T-helper 22 cell (primary cell): ENCODE measurements around the gene DBNL.
"Not testable (repeated sequence)": the region's sequence is repeated elsewhere in the genome, so short reads cannot be mapped to it uniquely, and the experiment has no call there.

Experiments used
- DNase-seq: peaks from one replicate; pipeline ENCODE4 v3.0.0-alpha.2; 2020; ENCODE audit warnings: low read depth

The DBNL gene

DNA sequence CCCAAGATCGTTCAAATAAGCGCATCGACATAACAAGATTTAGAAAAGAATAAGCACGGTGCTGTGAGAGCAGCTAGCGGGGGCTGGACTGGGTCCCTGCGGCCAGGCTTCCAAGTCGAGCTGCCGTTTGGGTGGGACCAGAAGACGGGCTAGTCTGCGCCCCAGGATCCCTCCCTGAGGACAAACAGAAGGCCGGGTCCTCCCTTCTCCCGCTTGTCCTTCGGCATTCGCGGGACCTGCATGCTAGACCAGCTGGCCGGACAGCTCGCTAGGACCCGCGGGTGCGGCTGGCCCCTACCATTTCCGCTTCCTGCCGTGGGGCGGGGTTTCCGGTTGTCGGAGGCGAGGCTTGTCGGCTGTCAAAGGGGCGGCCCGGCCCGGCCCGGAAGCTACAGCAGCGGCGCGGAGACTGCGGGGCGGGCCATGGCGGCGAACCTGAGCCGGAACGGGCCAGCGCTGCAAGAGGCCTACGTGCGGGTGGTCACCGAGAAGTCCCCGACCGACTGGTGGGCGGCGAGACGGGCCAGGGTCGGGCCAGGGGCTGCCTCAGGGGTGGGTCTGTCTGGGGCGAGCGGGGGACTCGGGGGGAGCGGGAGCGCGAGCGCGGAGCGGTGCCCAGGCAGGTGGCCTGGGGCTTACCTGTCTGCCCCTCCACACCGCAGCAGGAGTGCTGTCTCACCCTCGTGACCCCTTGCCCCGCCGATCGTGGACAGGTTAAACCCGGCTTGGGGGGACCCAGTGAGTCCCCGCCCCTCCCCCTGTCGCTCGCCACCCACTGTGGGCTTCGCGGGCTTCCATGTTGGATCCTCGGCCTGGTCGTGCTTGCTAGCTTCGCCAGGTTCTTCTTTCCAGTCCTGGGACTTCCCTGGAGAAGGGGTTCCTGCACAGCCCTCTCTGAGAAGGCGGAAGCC is at the start of gene DBNL:
TSS of gene DBNL (plus strand) at position 388 of the 911 bp plus-strand sequence. CDS start at position 424, 36 bp downstream.
- DNase-seq, result peak; percentile 77

GRCh38 chr7:43997532-43997931 is 47.0 kb upstream of the DBNL start, which contains the start of gene SPDYE1:
TSS of gene SPDYE1 (plus strand) at chr7:43997897. CDS start at chr7:43999950, 2,053 bp downstream.
- DNase-seq, result not testable (repeated sequence)

DNA sequence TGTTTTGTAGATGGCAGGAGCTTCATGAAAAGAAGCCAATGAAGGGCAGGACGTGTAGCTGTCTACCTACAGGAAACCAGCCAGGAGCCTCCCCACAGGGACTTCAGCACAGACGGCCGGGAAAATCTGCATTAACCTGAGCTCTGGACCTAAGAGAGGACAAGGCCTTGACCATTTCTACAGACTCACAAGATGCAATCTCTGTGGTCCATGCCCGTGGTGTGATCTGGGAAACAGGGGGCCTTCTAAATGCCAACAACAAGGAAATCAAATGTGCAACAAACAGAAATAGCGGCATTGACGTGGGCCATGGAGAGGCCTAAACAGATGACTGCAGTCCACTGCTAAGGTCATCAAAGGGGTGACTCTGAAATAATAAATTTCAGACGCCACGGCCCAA is 32.4 kb upstream of the DBNL start:
- DNase-seq, result not testable (repeated sequence)

DNA sequence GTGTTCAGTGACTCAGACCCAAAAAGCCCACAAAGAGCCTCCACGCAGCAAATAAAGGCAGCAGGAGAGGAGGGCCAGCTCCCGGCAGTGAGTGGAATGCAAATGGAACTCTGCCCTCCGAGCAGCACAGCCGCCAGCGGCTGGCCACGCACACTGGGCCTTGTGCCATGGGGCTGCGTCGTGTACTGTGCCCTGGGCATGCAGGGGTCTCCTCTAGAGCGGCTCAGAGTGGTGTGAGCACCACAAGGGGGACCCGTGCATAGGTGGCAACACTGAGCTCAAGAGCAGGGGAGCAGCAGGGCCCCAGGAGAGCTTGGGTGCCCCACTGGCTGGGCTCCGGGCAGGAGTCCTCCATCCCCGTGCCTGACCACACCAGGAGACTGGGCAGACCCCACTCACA is 29.4 kb upstream of the DBNL start:
- not testable (repeated sequence) for DNase-seq

DNA sequence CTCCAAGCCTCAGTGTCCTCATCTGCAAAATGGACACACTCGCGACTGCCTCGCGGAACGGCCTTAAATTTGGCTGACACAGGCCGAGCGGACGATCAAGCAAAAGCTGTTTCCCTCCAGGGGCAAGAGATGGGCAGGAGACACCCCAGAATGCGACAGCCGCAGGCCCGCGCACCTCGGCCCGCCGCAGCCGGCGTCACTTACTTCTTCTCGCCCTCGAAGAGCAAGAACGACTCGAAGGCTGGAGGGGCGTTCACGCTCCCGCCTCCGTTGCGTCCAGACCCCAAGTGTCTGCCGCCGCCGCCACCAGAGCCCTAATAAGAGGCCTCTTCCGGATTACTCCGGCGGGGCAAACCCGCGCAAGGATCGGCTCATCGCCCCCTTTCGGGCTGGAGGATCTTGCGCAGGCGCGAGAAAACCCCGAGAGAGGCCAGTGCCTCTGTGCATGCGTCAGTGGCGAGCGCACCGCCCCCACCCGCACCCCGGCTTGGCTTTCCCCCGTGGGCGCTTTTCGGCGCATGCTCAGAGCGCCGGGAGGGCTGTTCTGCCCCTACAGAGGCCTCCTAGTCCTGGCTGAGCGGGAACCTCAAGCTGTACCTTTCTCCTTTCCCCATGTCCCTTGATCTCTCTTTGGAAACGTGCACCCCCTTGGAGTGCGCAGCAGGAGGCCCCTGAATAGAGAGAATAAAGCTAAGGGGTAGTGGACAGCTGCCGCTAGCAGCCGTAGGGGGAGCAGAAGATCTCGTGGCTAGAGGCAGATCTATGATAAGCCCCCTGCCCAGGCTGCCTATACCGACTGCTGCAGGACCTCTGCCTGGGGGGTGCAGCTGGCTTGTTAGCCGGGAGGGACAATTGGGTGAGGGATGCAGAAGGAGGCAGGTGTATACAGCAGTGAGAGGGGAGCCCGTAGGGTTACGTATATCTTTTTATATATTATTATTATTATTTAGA is 25.4 kb upstream of the DBNL start:
- DNase-seq, result peak; percentile 98

GRCh38 chr7:44019825-44020224 is 24.7 kb upstream of the DBNL start:
- not testable (repeated sequence) for DNase-seq

DNA sequence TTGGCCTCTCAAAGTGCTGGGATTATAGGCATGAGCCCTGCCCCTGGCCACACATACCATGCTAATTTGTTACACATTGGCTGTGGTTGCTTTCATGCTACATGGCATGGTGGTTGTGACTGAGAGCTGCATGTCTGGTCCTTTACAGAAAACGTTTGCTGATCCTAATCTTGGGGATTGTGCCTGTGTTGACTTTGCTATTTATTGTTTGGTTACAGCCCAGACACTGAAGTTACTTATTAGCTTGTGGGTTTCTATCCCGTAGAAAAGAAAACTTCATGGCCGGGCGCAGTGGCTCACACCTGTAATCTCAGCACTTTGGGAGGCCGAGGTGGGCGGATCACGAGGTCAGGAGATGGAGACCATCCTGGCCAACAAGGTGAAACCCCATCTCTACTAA is 22.4 kb upstream of the DBNL start:
- DNase-seq, result not testable (repeated sequence)

DNA sequence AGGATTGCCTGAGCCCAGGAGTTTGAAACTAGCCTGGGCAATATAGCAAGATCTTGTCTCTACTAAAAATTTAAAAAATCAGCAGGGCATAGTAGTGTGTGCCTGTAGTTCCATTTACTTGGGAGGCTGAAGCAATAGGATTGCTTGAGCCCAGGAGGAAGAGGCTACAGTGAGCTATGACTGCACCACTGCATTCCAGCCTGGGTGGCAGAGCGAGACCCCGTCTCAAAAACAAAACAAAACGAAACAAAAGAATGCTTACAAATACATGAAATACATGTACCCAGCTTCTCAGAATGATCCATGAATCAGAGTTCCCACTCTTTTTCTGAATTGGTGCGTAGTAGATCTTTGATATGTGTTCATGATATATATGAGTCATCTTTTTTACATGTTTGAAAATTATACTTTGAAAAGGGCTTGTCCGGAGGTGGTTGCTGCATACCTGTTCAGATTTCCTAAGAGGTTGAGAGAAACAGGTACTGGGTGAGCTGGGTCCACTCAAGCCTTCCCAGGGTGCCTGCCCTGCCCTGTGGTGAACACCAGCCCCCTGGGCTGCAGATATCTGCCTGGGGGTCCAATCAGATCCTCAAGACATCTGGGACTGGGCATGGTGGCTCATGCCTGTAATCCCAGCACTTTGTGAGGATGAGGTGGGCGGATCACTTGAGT is 21.6 kb upstream of the DBNL start:
- not testable (repeated sequence) for DNase-seq

- DNase-seq, result not testable (repeated sequence)
Measured at GRCh38 chr7:44029433-44029832, 15.1 kb upstream of the DBNL start.

DNA sequence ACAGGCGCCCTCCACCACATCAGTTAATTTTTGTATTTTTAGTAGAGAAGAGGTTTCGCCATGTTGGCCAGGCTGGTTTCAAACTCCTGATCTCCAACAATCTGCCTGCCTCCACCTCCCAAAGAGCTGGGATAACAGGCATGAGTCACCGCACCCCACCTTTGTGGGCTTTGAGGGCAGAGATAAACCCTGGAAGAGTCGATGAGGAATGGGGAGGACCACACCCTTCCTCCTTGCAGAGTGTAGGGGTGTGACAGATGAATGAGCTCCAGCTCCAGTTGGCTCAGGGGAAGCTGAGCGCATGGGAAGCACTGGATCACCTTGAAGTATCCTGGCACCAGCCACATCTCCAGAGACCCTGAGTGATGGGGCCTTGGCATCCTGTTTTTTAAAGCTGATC is 14.5 kb upstream of the DBNL start:
- not testable (repeated sequence) for DNase-seq

- DNase-seq, result not testable (repeated sequence)
Measured at GRCh38 chr7:44031319-44031718, 13.2 kb upstream of the DBNL start.

DNA sequence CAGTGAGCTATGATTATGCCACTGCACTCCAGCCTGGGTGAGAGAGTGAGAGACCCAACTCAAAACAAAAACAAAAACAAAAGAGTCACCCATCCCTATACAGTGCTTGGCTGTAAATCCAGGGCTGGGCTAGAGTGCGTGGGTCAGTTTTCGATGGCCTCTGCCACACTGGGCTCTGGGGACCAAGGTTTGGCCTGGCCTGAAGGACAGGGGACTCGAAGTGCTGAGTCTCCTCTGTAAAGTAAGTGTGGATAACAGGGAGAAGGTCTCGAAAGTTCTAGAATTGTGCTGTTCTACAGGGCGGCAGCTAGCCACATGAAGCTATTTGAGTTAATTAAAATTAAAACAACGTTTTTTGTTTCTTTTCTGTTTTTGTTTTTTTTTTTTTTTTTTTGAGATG is 12.5 kb upstream of the DBNL start:
- not testable (repeated sequence) for DNase-seq

- DNase-seq, result not testable (repeated sequence)
Measured at GRCh38 chr7:44033971-44034844, 10.3 kb upstream of the DBNL start.

DNA sequence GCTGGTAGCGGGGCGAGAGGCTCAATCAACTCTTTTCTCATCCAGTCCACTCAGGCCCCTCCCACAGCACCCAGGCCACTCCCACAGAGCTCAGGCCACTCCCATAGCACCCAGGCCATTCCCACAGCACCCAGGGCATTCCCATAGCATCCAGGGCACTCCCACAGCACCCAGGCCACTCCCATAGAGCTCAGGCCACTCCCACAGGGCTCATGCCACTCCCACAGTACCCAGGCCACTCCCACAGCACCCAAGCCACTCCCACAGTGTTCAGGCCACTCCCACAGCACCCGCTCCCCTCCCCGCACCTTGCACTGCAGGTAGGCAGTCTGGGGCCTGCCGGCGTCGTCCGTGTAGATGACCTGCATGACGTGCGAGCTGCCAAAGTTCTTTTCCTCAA is 8.1 kb upstream of the DBNL start:
- not testable (repeated sequence) for DNase-seq

DNA sequence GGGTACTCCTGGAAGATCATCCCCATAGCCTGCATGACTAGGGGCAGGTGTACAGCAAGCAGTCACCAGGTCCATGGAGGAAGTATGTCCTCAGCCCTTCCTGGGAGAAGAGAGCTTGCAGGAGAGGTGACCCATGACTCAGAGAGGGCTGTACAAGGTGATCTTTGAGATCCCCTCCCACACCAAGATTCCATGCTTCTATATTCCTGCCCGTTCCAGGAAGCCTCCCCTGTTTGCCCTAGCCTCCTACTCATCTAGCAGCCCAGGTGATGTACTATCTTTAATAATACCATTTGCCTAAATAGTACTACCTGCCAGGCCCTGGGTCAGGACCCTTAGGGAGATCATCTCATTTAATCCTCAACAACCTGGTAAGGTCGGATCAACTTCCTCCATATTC is 6.6 kb upstream of the DBNL start:
- not testable (repeated sequence) for DNase-seq

GRCh38 chr7:44038553-44038952 is 5.9 kb upstream of the DBNL start:
- not testable (repeated sequence) for DNase-seq

DNA sequence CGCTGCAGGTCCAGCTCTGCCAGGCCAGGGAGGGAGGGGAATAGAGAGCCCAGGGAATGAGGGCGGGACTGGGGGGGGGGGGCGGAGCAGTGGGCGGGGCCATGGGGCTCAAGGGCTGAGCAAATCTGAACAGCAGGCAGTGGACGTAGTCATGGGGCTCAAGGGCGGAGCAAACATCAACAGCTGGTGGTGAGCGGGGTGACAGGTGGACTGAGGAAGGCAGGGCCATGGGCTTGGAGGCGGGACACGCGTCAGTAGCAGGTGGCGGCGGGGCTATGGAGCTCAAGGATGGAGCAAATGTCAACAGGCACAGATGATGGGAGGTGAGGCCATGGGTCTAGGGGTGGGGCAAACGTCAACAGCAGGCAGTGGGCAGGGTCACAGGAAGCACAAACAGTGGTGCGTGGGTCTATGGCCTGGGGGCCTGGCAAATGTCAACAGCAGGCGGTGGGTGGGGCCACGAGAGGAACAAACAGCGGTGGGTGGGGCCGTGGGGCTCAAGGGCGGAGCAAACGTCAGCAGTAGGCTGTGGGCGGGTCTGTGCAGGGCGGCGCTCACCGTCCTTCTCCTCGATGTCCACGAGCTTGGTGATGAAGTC is 5.4 kb upstream of the DBNL start:
- peak; percentile 77 for DNase-seq

GRCh38 chr7:44039800-44040492 is 4.6 kb upstream of the DBNL start:
- not testable (repeated sequence) for DNase-seq

DNA sequence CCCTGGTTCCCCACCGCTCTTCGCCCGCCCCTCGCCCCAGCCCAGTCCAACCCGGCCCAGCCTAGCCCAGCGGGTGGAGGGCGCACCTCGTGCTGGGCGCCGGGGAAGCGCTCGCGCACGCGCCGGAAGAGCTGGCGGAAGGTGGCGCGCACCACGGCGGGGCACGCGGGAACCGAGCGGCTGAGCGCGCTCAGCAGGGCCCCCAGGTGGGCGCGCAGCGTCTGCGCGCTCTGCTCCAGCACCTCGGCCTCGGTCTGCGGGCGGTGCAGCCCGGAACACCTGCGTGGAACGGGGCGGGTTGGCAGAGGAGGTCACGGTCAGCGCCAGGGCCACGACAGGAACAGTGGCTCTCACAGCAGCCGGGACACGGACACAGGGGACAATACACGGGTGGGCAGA is 4.0 kb upstream of the DBNL start:
- peak; percentile 45 for DNase-seq

- no peak for DNase-seq
Measured at GRCh38 chr7:44042221-44042620, 2.3 kb upstream of the DBNL start.
